Middle frontal gyrus (tissue), 1 donor: ENCODE data around the gene TGFBR3.
A peak's percentile ranks its signal among the peaks of the same experiment; 100 is the strongest.

Source experiments
- DNase-seq: peaks from one replicate; pipeline ENCODE4 v3.0.0-alpha.2; 2015; ENCODE audit warnings: low spot score; ENCODE audit errors: extremely low spot score

The TGFBR3 gene

GRCh38 chr1:91764471-91765115, 121.4 kb downstream of the TGFBR3 start:
- no peak for DNase-seq

GRCh38 chr1:91763252-91763651, 122.7 kb downstream of the TGFBR3 start:
- DNase-seq = no peak

- DNase-seq = no peak
These were observed 124.6 kb downstream of the TGFBR3 start for GRCh38 chr1:91761295-91761721.

GRCh38 chr1:91760512-91760911, 125.4 kb downstream of the TGFBR3 start:
- no peak for DNase-seq

- no peak for DNase-seq
These were observed 126.9 kb downstream of the TGFBR3 start for GRCh38 chr1:91759076-91759475.

GRCh38 chr1:91757763-91758460, 128.0 kb downstream of the TGFBR3 start:
- DNase-seq = no peak

GRCh38 chr1:91755702-91756287, 130.2 kb downstream of the TGFBR3 start:
- DNase-seq = no peak

GRCh38 chr1:91754816-91755580, 131.0 kb downstream of the TGFBR3 start:
- DNase-seq = no peak

GRCh38 chr1:91754348-91754747, 131.6 kb downstream of the TGFBR3 start:
- DNase-seq = no peak

GRCh38 chr1:91753878-91754277, 132.1 kb downstream of the TGFBR3 start:
- no peak for DNase-seq

GRCh38 chr1:91752324-91752723, 133.6 kb downstream of the TGFBR3 start:
- DNase-seq = no peak

- DNase-seq = peak; percentile 42
These were observed 134.7 kb downstream of the TGFBR3 start for GRCh38 chr1:91751275-91751674.

- no peak for DNase-seq
These were observed 135.5 kb downstream of the TGFBR3 start for GRCh38 chr1:91750398-91750996.

- DNase-seq = no peak
These were observed 136.1 kb downstream of the TGFBR3 start for GRCh38 chr1:91749788-91750231.

GRCh38 chr1:91747666-91748065, 138.3 kb downstream of the TGFBR3 start:
- DNase-seq = no peak

- DNase-seq = no peak
These were observed 139.1 kb downstream of the TGFBR3 start for GRCh38 chr1:91746728-91747338.

GRCh38 chr1:91745640-91746373, 140.1 kb downstream of the TGFBR3 start:
- no peak for DNase-seq

- no peak for DNase-seq
These were observed 140.9 kb downstream of the TGFBR3 start for GRCh38 chr1:91744953-91745639.

GRCh38 chr1:91742848-91743292, 143.1 kb downstream of the TGFBR3 start:
- no peak for DNase-seq

- DNase-seq = no peak
These were observed 144.0 kb downstream of the TGFBR3 start for GRCh38 chr1:91741906-91742305.
